ENCODE measurements around the gene CD248. TPM values are rescaled to one million over a fixed set of nuclear protein-coding genes. Genes with fewer than 3 reads are reported as not detected.

Gene CD248
- total RNA-seq, 2 donors from 2014 or later = 7.6 to 10.7 TPM

GRCh38 chr11:66341502-66342126 lies 24.8 kb upstream of the CD248 start:
- Histone ChIP-seq H3K27ac (no peak overlapping the region), H3K36me3 (peaks cover 35% of the 10 kb centered on the region), H3K9me3 (no peaks in the 10 kb centered on the region), H3K4me1 (peaks cover 0 to 34% of the 10 kb centered on the region in 2 donors), H3K4me3 (no peak overlapping the region), H3K27me3 (no peaks in the 10 kb centered on the region)
- DNase-seq (ENCODE audit: low spot score) = no peak
- TF ChIP-seq CTCF (IDR thresholded peaks at IDR 0.05) = no peak

- TF ChIP-seq CTCF (IDR thresholded peaks at IDR 0.05) = no peak
- Histone ChIP-seq H3K4me1 (peaks cover 0 to 34% of the 10 kb centered on the region in 2 donors), H3K27me3 (no peaks in the 10 kb centered on the region), H3K4me3 (no peak overlapping the region), H3K27ac (no peak overlapping the region), H3K36me3 (peaks cover 35% of the 10 kb centered on the region), H3K9me3 (no peaks in the 10 kb centered on the region)
- DNase-seq (ENCODE audit: low spot score) = no peak
These were observed 24.0 kb upstream of the CD248 start for GRCh38 chr11:66340596-66341501.

GRCh38 chr11:66339686-66340483 lies 23.0 kb upstream of the CD248 start:
- no peaks in the 10 kb centered on the region for H3K9me3 ChIP-seq
- H3K27me3 ChIP-seq = no peaks in the 10 kb centered on the region
- peaks cover 0 to 35% of the 10 kb centered on the region in 2 donors for H3K4me1 ChIP-seq
- H3K4me3 ChIP-seq = no peak overlapping the region
- H3K27ac ChIP-seq = no peak overlapping the region
- TF ChIP-seq CTCF (IDR thresholded peaks at IDR 0.05) = no peak
- no peak for DNase-seq (ENCODE audit: low spot score)
- peaks cover 35% of the 10 kb centered on the region for H3K36me3 ChIP-seq

GRCh38 chr11:66339162-66339675 lies 22.4 kb upstream of the CD248 start:
- Histone ChIP-seq H3K4me1 (peaks cover 0 to 34% of the 10 kb centered on the region in 2 donors), H3K4me3 (no peak overlapping the region), H3K9me3 (no peaks in the 10 kb centered on the region), H3K27ac (no peak overlapping the region), H3K36me3 (peaks cover 35% of the 10 kb centered on the region), H3K27me3 (no peaks in the 10 kb centered on the region)
- TF ChIP-seq CTCF (IDR thresholded peaks at IDR 0.05) = no peak
- no peak for DNase-seq (ENCODE audit: low spot score)

GRCh38 chr11:66338276-66339161 lies 21.7 kb upstream of the CD248 start:
- no peak for DNase-seq (ENCODE audit: low spot score)
- TF ChIP-seq CTCF (IDR thresholded peaks at IDR 0.05) = no peak
- no peaks in the 10 kb centered on the region for H3K27me3 ChIP-seq
- no peak overlapping the region for H3K27ac ChIP-seq
- no peak overlapping the region for H3K4me3 ChIP-seq
- peaks cover 0 to 27% of the 10 kb centered on the region in 2 donors for H3K4me1 ChIP-seq
- no peaks in the 10 kb centered on the region for H3K9me3 ChIP-seq
- H3K36me3 ChIP-seq = peaks cover 35% of the 10 kb centered on the region
